ENCODE measurements around the gene KCNJ13.

KCNJ13 gene

DNA sequence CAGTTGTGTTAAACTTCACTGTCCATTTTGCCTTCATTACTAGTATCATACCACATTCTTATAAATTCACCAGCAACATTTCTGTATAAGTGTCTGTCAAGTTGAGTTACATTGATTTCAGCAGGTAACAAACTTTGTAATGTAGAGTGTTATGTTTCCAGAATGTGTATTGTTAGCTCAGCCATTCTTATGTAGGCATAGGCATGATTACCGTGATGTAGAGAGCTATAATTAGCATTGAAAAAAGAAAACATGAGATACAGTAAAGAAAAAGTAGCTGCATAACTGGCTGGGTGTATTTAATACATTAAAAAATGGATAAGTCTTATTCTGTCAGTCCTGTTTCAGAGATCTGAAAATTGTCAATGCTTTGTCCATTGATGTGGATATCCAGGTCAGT is 8.5 kb downstream of the KCNJ13 start:
- no peak overlapping the region for H2AFZ ChIP-seq (ENCODE audit: low read length)
- H3K4me2 ChIP-seq (ENCODE audit: low read length): no peak overlapping the region
- no peaks in the 10 kb centered on the region for H4K20me1 ChIP-seq (ENCODE audit: insufficient read depth, low read length)
- H3K4me1 ChIP-seq (ENCODE audit: insufficient read depth, low read length, severe bottlenecking): peaks cover 12% of the 10 kb centered on the region
- no peaks in the 10 kb centered on the region for H3F3A ChIP-seq (ENCODE audit: insufficient read depth, low read length)
- no peaks in the 10 kb centered on the region for H3K79me2 ChIP-seq (ENCODE audit: insufficient read depth, low read length)
- H3K9me2 ChIP-seq (ENCODE audit: low read depth, low read length): no peaks in the 10 kb centered on the region
- no peaks in the 10 kb centered on the region for H3K27me3 ChIP-seq (ENCODE audit: insufficient read depth, low read length)
- TF ChIP-seq EZH2 (IDR thresholded peaks at IDR 0.05; ENCODE audit: borderline replicate concordance, low read length): no peak
- TF ChIP-seq, protein P1, sequence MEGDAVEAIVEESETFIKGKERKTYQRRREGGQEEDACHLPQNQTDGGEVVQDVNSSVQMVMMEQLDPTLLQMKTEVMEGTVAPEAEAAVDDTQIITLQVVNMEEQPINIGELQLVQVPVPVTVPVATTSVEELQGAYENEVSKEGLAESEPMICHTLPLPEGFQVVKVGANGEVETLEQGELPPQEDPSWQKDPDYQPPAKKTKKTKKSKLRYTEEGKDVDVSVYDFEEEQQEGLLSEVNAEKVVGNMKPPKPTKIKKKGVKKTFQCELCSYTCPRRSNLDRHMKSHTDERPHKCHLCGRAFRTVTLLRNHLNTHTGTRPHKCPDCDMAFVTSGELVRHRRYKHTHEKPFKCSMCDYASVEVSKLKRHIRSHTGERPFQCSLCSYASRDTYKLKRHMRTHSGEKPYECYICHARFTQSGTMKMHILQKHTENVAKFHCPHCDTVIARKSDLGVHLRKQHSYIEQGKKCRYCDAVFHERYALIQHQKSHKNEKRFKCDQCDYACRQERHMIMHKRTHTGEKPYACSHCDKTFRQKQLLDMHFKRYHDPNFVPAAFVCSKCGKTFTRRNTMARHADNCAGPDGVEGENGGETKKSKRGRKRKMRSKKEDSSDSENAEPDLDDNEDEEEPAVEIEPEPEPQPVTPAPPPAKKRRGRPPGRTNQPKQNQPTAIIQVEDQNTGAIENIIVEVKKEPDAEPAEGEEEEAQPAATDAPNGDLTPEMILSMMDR (IDR thresholded peaks at IDR 0.05; ENCODE audit: low read length): no peak
- H3K9me3 ChIP-seq (ENCODE audit: low read length): no peaks in the 10 kb centered on the region
- no peak overlapping the region for H3K4me3 ChIP-seq (ENCODE audit: low read depth, low read length, poor library complexity, severe bottlenecking)
- peaks cover 61% of the 10 kb centered on the region for H3K36me3 ChIP-seq (ENCODE audit: insufficient read depth, low read length)
- H3K9ac ChIP-seq (ENCODE audit: low read length): no peak overlapping the region
- H3K27ac ChIP-seq (ENCODE audit: low read depth, low read length, poor library complexity, severe bottlenecking): no peak overlapping the region

DNA sequence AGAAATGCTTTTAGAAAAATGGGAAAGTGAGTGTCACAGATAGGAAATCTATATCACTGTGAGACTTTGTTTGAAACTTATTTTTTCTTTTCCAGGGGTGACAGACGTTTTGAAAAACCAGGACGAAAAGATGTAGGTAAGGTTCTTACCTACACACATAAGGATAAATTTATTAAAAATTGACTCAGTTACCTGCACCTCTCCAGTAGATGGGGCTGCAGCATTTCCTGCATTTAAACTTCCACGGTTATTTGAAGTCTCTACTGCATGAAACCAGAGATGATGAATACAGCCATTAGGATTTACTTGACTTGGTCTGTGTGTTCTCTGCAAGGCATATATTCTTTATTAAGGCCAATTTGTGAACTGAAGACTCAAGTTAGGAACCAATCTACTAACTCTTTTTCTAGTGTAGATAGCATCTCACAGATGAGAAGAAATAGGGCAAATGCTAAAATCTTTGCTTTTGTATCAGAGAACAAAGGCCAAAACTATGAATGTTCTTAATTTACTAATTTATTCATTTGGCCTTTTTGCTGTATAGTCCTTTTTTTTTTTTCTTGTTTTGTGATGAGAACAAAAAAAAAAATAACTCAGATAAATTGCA is 15.0 kb downstream of the KCNJ13 start:
- Histone ChIP-seq H3K4me3 (ENCODE audit: low read depth, low read length, poor library complexity, severe bottlenecking) (no peak overlapping the region), H3K36me3 (ENCODE audit: insufficient read depth, low read length) (peaks cover 47% of the 10 kb centered on the region), H2AFZ (ENCODE audit: low read length) (no peak overlapping the region), H3K4me2 (ENCODE audit: low read length) (no peak overlapping the region), H3K9me3 (ENCODE audit: low read length) (no peaks in the 10 kb centered on the region), H3F3A (ENCODE audit: insufficient read depth, low read length) (no peaks in the 10 kb centered on the region), H3K4me1 (ENCODE audit: insufficient read depth, low read length, severe bottlenecking) (no peaks in the 10 kb centered on the region), H4K20me1 (ENCODE audit: insufficient read depth, low read length) (no peaks in the 10 kb centered on the region), H3K9ac (ENCODE audit: low read length) (no peak overlapping the region), H3K27me3 (ENCODE audit: insufficient read depth, low read length) (no peaks in the 10 kb centered on the region), H3K27ac (ENCODE audit: low read depth, low read length, poor library complexity, severe bottlenecking) (no peak overlapping the region), H3K79me2 (ENCODE audit: insufficient read depth, low read length) (no peaks in the 10 kb centered on the region), H3K9me2 (ENCODE audit: low read depth, low read length) (no peaks in the 10 kb centered on the region)
- TF ChIP-seq, protein P1 (IDR thresholded peaks at IDR 0.05; ENCODE audit: low read length): peak; percentile 75
- TF ChIP-seq EZH2 (IDR thresholded peaks at IDR 0.05; ENCODE audit: borderline replicate concordance, low read length): no peak

DNA sequence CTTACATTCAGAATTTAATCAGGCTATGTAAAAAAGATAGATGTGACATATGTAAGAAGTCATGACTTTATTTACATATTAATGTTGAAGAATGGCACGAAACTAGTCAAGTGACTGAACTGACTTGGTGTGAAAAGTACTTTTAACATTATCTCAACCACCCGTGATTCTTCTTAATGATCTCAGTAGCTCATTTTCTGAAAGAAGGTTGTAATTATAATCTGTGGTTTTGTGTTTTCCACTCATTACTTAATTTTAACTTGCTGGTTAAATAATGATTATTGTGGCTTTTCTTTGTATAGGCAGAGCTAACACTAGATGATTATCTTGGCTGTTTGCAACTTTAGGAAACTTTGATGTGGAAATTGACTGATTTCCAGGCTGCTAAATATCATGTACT is 18.5 kb downstream of the KCNJ13 start:
- Histone ChIP-seq H2AFZ (ENCODE audit: low read length) (no peak overlapping the region), H3F3A (ENCODE audit: insufficient read depth, low read length) (no peaks in the 10 kb centered on the region), H3K9me3 (ENCODE audit: low read length) (no peaks in the 10 kb centered on the region), H3K4me3 (ENCODE audit: low read depth, low read length, poor library complexity, severe bottlenecking) (no peak overlapping the region), H4K20me1 (ENCODE audit: insufficient read depth, low read length) (no peaks in the 10 kb centered on the region), H3K36me3 (ENCODE audit: insufficient read depth, low read length) (peaks cover 30% of the 10 kb centered on the region), H3K9ac (ENCODE audit: low read length) (no peak overlapping the region), H3K4me1 (ENCODE audit: insufficient read depth, low read length, severe bottlenecking) (no peaks in the 10 kb centered on the region), H3K79me2 (ENCODE audit: insufficient read depth, low read length) (no peaks in the 10 kb centered on the region), H3K4me2 (ENCODE audit: low read length) (no peak overlapping the region), H3K27ac (ENCODE audit: low read depth, low read length, poor library complexity, severe bottlenecking) (no peak overlapping the region), H3K27me3 (ENCODE audit: insufficient read depth, low read length) (no peaks in the 10 kb centered on the region), H3K9me2 (ENCODE audit: low read depth, low read length) (no peaks in the 10 kb centered on the region)
- TF ChIP-seq, protein P1 (IDR thresholded peaks at IDR 0.05; ENCODE audit: low read length): no peak
- no peak for TF ChIP-seq EZH2 (IDR thresholded peaks at IDR 0.05; ENCODE audit: borderline replicate concordance, low read length)
